GM06990 (cell line): Measurements from ENCODE around the gene PRKN.

Experiments
- DNase-seq: peaks from one replicate; pipeline ENCODE4 v3.0.0-alpha.2; 2011; ENCODE audit not compliant: insufficient read length; ENCODE audit errors: extremely low read depth
- H3K27me3 ChIP-seq: replicated peaks from 2 replicates; pipeline ENCODE4 v1.6.0; 2011; ENCODE audit warnings: low read length; ENCODE audit not compliant: control insufficient read depth, insufficient read depth
- H3K36me3 ChIP-seq: 2 replicates; pipeline ENCODE4 v1.5.1; 2011; ENCODE audit warnings: low read length; ENCODE audit not compliant: control insufficient read depth, insufficient read depth
- H3K4me3 ChIP-seq: replicated peaks from 2 replicates; pipeline ENCODE4 v1.5.1; 2011; ENCODE audit warnings: low read depth, mild to moderate bottlenecking, control low read depth, low read length
- TF ChIP-seq, protein P1 (sequence below): IDR thresholded peaks from 2 replicates; pipeline ENCODE4 v1.5.1; 2011; ENCODE audit warnings: low read length, control low read depth, mild to moderate bottlenecking, inconsistent platforms; ENCODE audit not compliant: insufficient read depth, poor library complexity, severe bottlenecking

The PRKN gene

GRCh38 chr6:161798844-161799394, 928.6 kb downstream of the PRKN start:
- Histone ChIP-seq H3K27me3 (no peaks in the 10 kb centered on the region), H3K36me3 (no peaks in the 10 kb centered on the region), H3K4me3 (no peak overlapping the region)
- TF ChIP-seq, protein P1, sequence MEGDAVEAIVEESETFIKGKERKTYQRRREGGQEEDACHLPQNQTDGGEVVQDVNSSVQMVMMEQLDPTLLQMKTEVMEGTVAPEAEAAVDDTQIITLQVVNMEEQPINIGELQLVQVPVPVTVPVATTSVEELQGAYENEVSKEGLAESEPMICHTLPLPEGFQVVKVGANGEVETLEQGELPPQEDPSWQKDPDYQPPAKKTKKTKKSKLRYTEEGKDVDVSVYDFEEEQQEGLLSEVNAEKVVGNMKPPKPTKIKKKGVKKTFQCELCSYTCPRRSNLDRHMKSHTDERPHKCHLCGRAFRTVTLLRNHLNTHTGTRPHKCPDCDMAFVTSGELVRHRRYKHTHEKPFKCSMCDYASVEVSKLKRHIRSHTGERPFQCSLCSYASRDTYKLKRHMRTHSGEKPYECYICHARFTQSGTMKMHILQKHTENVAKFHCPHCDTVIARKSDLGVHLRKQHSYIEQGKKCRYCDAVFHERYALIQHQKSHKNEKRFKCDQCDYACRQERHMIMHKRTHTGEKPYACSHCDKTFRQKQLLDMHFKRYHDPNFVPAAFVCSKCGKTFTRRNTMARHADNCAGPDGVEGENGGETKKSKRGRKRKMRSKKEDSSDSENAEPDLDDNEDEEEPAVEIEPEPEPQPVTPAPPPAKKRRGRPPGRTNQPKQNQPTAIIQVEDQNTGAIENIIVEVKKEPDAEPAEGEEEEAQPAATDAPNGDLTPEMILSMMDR = no peak
- no peak for DNase-seq

GRCh38 chr6:161796681-161797080, 930.9 kb downstream of the PRKN start:
- no peaks in the 10 kb centered on the region for H3K36me3 ChIP-seq
- TF ChIP-seq, protein P1 = no peak
- no peak overlapping the region for H3K4me3 ChIP-seq
- H3K27me3 ChIP-seq = no peaks in the 10 kb centered on the region
- DNase-seq = no peak

- no peak for DNase-seq
- TF ChIP-seq, protein P1 = no peak
- no peaks in the 10 kb centered on the region for H3K36me3 ChIP-seq
- H3K27me3 ChIP-seq = no peaks in the 10 kb centered on the region
- H3K4me3 ChIP-seq = no peak overlapping the region
These were observed 934.6 kb downstream of the PRKN start for GRCh38 chr6:161792851-161793493.

- Histone ChIP-seq H3K36me3 (no peaks in the 10 kb centered on the region), H3K27me3 (no peaks in the 10 kb centered on the region), H3K4me3 (no peak overlapping the region)
- TF ChIP-seq, protein P1 = no peak
- DNase-seq = no peak
These were observed 939.0 kb downstream of the PRKN start for GRCh38 chr6:161788531-161788930.

- DNase-seq = no peak
- H3K36me3 ChIP-seq = no peaks in the 10 kb centered on the region
- no peak overlapping the region for H3K4me3 ChIP-seq
- TF ChIP-seq, protein P1 = no peak
- no peaks in the 10 kb centered on the region for H3K27me3 ChIP-seq
These were observed 955.4 kb downstream of the PRKN start for GRCh38 chr6:161772176-161772575.
